Central memory CD4-positive, alpha-beta T cell (primary cell): ENCODE results near the gene GJB4.
"Not testable (repeated sequence)": the region's sequence is repeated elsewhere in the genome, so short reads cannot be mapped to it uniquely, and the experiment has no call there.

Experiments used
- DNase-seq: peaks from one replicate; pipeline ENCODE4 v3.0.0; 2022

Gene GJB4

DNA sequence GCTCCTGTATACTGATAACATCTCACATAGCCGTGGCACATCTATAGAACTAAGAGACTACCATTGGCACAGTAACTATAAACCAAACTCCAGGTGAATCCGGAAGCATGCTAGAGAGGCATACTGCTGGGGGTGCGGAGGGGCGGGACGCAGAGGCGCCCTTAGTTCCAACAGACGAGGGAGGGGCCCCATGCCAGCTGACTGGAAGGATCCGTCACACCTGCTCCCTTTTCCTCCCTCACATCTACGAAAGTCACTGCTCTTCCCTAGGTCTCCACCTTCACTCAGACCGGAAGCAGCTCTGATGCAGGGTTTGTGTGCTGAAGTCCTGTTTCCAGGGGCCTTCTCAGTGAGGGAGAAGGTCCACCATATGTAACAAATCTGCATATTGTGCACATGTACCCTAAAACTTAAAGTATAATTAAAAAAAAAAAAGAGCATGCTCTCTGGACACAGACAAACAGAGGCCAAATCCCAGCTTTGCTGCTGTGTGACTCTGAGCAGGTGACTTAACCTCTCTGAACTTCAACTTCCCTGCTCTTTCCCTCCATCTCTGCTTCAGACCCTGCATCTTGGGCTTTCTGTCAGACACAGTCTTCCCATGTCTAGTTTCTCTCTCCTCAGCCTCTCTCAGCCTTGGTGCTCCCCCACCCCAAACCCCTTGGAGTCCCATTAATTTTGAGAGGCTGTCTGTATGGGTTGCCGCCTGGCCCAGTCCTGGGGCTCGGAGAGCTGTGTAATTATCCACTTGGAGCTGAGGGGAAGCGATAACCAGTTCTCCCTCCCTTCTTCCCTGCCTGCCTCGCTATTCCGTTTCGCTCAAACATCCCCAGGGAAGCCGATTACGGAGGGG is 12.5 kb upstream of the GJB4 start:
- DNase-seq: no peak

DNA sequence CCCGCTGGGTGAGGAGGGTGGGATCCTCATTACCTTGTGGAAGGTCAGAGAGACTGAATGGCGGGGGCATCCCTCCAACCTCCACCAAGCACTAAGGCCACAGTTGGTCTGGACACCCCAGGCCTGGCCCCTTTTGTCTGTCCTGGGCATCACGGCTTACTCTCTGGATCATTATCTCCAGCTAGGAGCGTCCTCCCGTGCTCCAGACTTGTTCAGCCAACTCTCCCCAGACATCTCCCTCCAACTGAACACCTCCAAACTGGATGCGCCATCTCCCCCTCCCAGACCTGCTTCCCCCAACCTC is 11.9 kb upstream of the GJB4 start:
- DNase-seq: no peak

DNA sequence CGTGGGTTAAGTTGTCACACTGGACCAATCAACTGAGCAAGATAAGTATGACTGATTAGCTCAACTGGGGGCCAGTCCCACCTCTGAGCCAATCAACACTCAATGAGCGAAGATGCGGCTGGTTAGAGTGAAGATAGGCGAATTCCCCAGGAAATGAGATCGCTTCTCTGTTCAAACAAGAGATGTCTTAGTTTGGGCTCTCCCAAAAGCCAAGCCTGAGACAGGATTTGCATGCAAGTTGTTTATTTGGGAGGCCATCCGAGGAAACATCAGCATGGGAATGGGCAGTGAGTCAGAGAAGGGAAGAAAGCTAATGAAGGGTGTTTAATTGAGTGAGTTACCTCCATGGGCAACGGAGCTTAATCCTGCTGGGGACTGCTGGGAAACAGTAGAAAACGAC is 9.5 kb upstream of the GJB4 start:
- DNase-seq: no peak

DNA sequence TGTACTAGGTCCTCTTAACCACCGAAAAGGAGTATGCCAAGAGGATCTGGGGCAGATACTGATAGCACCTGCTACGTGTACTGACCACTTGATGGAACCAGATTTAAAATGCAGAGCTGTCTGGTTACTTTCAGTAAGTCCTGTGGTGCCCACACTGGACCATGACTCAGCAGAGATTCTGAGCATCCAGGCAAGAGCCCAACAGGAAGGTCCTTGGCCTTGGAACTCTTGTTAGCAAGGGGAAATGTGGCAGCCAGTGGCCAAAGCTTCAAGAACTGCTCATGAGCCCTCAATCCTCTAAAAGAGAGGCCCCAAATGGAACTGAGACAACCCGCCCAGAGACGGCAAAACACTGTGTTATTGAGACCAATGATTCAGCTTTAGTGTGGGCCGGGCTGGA is 8.9 kb upstream of the GJB4 start:
- no peak for DNase-seq

DNA sequence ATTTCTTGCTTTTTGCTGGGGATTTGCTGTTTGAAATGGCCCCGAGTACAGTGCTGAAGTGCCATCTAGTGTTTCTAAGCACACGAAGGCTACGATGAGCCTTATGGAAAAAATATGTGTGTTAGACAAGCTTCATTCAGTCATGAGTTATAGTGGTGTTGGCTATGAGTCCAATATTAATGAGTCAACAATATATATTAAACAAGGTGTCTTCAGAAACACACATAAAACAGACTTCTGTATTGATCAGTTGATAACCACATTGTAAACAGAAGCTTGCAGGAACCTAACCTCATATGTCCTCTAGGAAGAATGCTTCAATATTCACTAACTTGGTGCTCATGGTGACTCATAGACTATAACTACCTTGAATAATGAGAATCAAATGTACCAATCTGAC is 6.4 kb upstream of the GJB4 start:
- DNase-seq: no peak

DNA sequence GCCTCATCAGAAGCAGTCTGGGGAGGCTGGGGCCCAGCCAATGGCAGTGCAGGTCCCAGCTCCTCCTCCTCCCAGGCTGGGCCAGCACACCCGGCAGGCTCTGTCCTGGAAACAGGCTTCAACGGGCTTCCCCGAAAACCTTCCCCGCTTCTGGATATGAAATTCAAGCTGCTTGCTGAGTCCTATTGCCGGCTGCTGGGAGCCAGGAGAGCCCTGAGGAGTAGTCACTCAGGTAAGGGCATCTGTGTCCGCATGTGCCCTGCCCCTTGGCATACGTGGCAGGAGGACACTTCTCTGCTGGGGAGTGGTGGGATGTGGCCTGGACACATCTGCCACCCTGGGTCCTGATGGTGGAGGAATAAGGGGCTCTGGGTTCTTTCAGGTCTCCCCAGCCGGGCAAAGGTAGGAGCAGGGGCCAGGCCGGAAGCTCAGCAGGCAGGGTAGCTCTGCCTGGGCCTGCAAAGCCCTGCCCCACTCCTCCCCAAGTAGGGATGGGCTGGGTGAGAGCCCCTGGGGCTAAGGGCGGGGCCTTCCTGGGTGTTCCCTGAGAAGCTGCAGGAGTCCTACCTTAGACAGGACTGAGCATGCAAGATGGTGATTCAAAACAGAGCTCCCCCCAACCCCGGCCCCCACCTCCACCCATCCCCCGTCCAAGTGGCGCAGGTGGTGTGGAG is 4.4 kb upstream of the GJB4 start, which contains the start of gene GJB5:
TSS of gene GJB5 (plus strand) at position 84 of the 674 bp plus-strand sequence. CDS start 2,284 bp downstream, outside the sequence.
- DNase-seq: no peak

DNA sequence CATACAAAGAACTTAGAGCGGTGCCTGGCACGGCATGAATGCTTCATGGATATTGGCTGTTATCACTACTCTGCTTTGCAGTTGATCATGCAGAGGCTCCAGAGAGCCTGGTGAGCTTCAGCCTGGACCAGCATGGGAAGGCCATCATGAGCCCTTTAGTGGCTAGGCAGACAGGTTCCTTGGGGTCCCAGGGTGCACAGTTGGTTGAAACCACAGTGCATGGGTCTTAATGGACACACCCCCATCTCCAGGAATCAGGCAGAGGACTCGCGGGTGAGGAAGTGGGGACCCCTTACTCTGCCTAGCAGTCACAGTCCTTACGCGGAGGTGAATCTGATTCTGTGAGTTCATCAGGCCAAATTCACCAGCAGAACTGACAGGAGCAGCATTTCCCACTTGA is 3.6 kb upstream of the GJB4 start:
- DNase-seq: no peak

DNA sequence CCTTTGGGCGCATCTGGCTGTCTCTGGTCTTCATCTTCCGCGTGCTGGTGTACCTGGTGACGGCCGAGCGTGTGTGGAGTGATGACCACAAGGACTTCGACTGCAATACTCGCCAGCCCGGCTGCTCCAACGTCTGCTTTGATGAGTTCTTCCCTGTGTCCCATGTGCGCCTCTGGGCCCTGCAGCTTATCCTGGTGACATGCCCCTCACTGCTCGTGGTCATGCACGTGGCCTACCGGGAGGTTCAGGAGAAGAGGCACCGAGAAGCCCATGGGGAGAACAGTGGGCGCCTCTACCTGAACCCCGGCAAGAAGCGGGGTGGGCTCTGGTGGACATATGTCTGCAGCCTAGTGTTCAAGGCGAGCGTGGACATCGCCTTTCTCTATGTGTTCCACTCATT is 2.2 kb upstream of the GJB4 start:
- DNase-seq: no peak

DNA sequence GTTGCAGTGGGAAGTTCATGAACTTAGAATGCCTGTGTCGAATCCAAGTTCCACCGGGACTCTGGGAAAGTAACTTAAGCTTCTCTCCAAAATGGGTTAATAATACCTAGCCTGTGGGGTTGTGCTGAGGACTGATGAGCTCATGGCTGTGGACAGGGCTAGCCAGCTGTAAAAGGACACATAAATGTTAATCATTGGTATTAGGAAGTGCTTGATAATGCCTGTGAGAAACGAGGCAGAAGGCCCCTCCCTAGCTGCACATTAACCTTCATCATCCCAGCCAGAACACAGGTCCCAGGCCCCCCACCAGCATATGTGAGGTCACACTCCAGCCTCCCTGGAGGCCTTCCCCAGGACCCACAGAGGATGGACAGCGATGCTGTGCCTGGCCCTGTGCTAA is 789 bp upstream of the GJB4 start:
- DNase-seq: no peak

DNA sequence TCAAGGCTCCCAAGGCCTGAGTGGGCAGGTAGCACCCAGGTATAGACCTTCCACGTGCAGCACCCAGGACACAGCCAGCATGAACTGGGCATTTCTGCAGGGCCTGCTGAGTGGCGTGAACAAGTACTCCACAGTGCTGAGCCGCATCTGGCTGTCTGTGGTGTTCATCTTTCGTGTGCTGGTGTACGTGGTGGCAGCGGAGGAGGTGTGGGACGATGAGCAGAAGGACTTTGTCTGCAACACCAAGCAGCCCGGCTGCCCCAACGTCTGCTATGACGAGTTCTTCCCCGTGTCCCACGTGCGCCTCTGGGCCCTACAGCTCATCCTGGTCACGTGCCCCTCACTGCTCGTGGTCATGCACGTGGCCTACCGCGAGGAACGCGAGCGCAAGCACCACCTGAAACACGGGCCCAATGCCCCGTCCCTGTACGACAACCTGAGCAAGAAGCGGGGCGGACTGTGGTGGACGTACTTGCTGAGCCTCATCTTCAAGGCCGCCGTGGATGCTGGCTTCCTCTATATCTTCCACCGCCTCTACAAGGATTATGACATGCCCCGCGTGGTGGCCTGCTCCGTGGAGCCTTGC is 1.7 kb downstream of the GJB4 start:
- no peak for DNase-seq

DNA sequence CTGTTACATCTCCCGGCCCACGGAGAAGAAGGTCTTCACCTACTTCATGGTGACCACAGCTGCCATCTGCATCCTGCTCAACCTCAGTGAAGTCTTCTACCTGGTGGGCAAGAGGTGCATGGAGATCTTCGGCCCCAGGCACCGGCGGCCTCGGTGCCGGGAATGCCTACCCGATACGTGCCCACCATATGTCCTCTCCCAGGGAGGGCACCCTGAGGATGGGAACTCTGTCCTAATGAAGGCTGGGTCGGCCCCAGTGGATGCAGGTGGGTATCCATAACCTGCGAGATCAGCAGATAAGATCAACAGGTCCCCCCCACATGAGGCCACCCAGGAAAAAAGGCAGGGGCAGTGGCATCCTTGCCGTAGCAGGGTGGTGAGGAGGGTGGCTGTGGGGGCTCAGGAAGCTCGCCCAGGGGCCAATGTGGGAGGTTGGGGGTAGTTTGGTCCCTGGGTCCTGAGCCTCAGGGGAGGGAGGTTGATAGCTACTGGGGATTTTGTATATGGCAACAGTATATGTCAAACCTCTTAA is 2.3 kb downstream of the GJB4 start:
- DNase-seq: no peak

DNA sequence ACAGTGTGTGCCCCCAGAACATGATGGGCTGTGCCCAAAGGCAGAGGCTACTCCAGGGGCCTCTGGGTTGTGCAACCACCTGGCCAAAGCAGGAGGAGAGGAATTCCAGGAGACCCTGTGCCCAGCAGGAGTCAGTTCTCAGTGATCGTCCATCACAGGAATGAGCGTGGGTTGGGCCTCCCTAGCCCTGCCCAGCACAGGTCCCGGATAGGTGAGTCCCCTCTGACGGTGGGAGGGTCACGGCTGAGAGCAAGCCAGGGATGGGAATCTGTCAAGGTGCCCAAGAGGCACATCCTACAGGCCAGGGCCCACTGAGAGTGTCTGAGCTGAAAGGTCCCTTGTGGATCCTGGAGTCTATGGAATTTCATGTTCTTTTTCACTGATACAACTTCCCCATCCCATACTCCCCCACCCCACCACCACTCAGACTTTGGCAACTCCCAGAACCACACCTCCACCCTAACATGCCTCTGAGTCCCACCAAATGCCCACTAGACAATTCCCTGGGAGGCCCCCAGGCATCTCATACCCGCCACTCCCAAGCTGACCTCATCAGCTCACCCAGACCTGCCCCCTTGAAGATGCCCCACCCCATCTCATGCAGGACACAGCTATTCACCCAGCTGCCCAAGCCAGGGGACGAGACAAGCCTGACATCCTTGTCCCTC is 3.1 kb downstream of the GJB4 start:
- DNase-seq: no peak

DNA sequence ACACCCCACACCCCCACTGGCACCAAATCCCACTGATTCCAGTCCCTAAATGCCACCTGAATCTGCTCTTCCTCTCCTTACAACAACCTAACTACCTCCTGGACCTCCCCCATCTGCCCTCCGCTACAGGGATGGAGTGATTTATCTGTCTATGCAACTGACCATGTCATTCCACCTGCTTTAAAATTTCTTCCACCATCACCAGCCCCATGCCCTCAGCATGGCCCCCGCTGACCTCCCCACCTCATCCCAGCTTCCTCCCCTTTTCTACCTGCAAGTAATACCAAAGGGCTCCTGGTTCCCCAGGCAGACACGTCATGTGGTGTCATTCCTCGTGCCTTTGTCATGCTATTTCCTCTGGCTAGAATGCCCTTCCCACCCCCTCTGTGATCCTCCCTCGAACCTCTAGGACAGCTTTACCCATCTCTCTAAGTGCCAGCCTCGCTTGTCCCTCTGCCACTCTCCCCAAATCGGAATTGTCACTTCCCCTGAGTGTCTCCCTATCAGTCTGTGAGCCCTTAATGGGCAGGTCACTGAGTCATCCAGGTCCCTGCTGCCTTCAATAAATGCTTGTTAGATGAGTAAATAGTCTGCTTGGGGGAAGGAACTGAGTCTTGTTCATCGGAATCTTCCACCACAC is 3.7 kb downstream of the GJB4 start:
- no peak for DNase-seq

DNA sequence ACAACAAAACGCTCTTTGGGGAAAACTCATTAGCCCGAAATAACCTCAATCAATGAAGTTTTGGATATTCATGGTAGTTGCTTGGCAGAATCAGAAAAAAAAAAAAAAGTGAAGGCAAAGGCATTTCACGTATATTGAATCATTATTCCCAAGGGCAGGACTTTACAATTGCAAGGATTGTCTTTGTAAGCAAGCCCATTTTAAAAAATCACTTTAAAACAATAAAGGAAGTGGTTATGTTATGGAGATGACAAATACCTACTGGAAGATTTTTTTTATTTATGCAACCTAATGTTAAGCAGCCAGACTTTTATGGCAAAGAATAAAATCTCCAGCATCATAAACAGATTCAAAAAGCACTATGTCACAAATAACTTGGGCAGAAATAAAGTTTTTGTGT is 9.3 kb downstream of the GJB4 start:
- DNase-seq: no peak

DNA sequence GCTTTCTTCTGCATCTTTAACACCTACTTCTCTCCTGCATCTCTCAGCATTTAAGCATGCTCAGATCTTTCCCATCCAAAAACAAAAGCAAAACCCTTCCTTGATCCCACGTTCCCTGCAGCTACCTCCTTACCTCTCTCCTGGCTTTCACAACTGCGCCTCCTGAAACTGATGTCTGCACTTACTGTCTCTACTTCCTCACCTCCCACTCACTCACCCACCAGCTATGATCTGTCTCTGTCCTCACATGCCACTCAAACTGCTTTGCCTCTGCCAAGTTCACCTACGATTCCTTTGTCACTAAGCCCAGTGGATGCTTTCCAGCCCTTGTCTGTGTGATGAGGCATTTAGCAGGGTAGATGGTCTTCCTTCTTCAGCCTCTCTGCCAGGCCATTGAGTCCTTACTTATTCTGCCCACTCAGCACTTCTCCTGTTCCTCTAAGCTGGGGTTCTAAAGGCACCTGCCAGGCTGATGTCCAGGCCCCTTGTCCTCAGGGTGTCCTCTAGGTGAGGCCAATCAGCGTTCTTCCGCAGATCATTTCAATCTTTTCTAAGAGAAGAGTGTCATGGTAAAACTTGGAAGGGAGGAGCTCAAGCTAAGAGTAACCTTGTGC is 11.5 kb downstream of the GJB4 start:
- no peak for DNase-seq

DNA sequence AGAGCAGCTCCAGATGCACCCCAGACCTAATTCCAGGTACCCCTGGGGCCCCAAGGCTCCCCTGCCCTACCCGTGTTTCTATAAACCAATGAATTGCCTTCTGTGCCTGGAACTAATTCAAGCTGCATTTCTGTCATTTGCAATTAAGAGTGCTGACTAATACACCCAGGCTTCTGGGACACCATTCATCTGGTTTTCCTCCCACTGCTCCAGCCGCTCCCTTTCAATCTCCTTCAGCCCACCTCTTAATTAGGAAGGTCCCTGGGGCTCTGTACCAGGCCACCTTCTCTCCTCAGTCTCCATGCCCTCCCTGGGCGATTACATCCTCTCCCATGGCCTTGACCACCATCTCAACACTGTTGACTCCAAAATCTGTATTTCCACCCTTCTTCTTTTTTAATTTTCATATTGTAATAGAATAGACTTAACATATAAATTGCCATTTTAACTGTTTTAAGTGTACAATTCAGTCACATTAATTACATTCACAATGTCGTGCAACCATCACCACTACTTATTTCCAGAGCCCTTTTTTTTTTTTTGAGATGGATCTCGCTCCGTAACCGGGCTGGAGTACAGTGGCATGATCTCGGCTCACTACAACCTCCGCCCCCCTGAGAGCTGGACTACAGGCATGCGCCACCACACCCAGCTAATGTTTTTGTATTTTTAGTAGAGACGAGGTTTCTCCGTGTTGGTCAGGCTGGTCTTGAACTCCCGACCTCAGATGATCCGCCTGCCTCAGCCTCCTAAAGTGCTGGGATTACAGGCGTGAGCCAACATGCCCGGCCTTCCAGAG is 12.2 kb downstream of the GJB4 start:
- DNase-seq: no peak

DNA sequence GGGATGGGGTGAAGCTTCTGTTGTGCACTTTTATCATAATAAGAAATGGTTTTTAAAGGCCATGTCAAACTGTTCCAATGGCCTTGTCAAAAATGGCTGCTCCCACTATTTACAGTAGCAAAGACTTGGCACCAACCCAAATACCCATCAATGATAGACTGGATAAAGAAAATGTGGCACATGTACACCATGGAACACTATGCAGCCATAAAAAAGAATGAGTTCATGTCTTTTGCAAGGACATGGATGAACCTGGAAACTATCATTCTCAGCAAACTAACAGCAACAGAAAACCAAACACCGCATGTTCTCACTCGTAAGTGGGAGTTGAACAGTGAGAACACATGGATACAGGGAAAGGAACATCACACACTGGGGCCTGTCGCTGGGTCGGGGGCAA is 13.6 kb downstream of the GJB4 start:
- DNase-seq: not testable (repeated sequence)

DNA sequence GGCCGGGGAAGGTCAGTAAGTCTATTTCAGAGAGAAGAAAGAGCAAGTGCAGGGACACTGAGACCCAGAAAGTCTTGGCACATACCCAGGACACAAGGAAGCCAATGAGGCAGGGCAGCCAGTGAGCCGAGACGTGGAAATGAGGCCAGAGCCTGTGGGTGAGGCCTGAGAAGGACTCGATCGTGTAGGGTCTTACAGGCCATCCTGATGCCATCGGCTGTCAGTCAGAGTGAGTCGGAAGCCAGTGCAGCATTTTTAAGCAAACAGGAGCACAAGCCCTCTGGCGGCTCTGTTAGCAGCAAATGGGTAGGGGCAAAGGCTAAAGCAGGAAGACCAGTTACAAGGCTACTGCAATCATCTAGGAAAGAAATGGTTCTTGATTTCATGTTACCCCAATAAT is 15.4 kb downstream of the GJB4 start:
- no peak for DNase-seq

DNA sequence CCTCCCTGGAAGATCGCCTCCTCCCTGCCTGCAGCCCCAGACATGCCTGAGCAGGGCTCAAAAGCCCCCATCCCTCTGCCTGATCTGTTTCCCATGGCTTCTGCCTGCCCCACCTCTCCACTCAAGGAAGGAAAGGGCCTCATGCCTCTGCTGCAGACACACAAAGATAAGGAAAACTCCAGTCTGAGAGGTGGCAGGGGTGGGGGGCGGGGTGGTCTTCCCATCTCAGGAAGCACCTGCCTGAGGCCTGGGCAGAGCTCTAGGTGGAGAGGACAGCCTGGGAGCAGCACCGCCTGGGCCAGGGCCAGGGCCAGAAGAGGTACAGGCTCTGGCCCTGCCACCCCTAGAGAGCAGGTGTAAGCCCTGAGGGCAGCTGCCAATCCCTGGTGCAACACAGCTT is 17.4 kb downstream of the GJB4 start:
- no peak for DNase-seq

DNA sequence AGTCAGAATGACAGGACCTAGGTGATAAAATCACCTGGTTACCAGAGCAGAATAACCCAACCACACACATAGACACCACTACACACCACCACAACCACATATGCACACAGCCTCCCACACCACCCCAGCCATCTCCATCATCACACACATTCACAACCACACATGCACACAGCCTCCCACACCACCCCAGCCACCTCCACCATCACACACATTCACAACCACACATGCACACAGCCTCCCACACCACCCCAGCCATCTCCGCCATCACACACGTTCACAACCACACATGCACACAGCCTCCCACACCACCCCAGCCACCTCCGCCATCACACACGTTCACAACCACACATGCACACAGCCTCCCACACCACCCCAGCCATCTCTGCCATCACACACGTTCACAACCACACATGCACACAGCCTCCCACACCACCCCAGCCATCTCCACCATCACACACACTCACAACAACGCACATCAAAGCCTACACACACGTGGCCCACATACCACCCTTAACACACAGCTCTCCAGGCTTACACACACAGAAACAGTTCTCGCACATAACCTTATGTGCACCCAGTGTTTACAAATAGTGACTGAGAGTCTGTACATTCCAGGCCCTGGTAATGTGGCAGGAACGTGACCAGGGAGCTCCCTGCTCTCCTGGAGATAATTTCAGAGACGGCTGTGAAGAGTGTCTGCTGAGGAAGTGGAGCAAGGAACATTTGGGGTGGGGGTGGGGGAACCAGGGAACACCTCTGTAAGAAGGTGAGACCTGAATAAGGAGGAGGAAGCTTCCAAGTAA is 18.2 kb downstream of the GJB4 start:
- DNase-seq: no peak

DNA sequence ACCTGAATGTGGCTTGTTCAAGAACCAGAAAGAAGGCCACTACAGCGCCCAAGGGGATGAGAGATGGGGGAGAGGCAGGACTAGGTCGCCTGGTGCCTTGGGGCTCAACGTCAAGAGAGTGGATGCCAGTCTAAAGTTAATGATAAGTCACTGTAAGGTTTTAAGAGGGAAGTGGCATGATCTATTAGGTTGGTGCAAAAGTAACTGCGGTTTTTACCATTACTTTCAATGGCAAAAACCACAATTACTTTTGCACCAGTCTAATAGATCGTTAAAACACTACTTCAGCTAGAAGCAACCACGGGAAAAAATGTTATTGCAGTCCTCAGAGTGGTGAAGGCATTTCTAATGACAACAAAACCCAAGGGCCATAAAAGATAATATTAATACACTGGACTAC is 18.8 kb downstream of the GJB4 start:
- DNase-seq: no peak
